Measurements from ENCODE around the gene MTX1.

MTX1 gene

GRCh38 chr1:155255243-155256007 lies 46.9 kb downstream of the MTX1 start, which contains the start of gene ENTREP3:
TSS of gene ENTREP3 (minus strand) at chr1:155255483. CDS start at chr1:155254877, 606 bp downstream.
- no peak for TF ChIP-seq CTCF (IDR thresholded peaks at IDR 0.05; ENCODE audit: low read depth, low read length)
- DNase-seq (ENCODE audit: extremely low read depth, low read depth): peak; percentile 57

GRCh38 chr1:155256058-155256852 lies 47.8 kb downstream of the MTX1 start:
- TF ChIP-seq CTCF (IDR thresholded peaks at IDR 0.05; ENCODE audit: low read depth, low read length): no peak
- no peak for DNase-seq (ENCODE audit: extremely low read depth, low read depth)

GRCh38 chr1:155260276-155260675 lies 51.8 kb downstream of the MTX1 start:
- DNase-seq (ENCODE audit: extremely low read depth, low read depth): no peak
- TF ChIP-seq CTCF (IDR thresholded peaks at IDR 0.05; ENCODE audit: low read depth, low read length): no peak

GRCh38 chr1:155261493-155261851 lies 53.0 kb downstream of the MTX1 start:
- TF ChIP-seq CTCF (IDR thresholded peaks at IDR 0.05; ENCODE audit: low read depth, low read length): no peak; the same call in 1 of the 2 replicates
- DNase-seq (ENCODE audit: extremely low read depth, low read depth): no peak

- TF ChIP-seq CTCF (IDR thresholded peaks at IDR 0.05; ENCODE audit: low read depth, low read length): no peak
- DNase-seq (ENCODE audit: extremely low read depth, low read depth): peak; percentile 94
Measured at GRCh38 chr1:155261852-155262673, 53.6 kb downstream of the MTX1 start, which contains the start of gene SCAMP3. TSS of gene SCAMP3 (minus strand) at chr1:155262360. CDS start at chr1:155262151, 209 bp downstream.

- no peak for DNase-seq (ENCODE audit: extremely low read depth, low read depth)
Measured at GRCh38 chr1:155263067-155263466, 54.6 kb downstream of the MTX1 start.

More at GRCh38 chr1:155263067-155263466, 54.6 kb downstream of the MTX1 start:
- no peak for TF ChIP-seq CTCF (IDR thresholded peaks at IDR 0.05; ENCODE audit: low read depth, low read length)

All from AG09319 (cell line).